CD4-positive, alpha-beta T cell treated with Interleukin-15 for 1 hour (primary cell): ENCODE data around the gene VDR.

Experiments
- DNase-seq: peaks from one replicate; pipeline ENCODE4 v3.0.0-alpha.2; 2020

Gene VDR

GRCh38 chr12:47891356-47891755 lies 13.4 kb downstream of the VDR start:
- DNase-seq: no peak

GRCh38 chr12:47889040-47889439 lies 15.8 kb downstream of the VDR start:
- DNase-seq: peak; percentile 36

GRCh38 chr12:47888153-47888819 lies 16.5 kb downstream of the VDR start:
- DNase-seq: no peak

- no peak for DNase-seq
Observed at GRCh38 chr12:47887529-47887928, 17.3 kb downstream of the VDR start.

GRCh38 chr12:47886510-47887240 lies 18.1 kb downstream of the VDR start:
- no peak for DNase-seq

GRCh38 chr12:47885566-47885965 lies 19.2 kb downstream of the VDR start:
- no peak for DNase-seq

GRCh38 chr12:47885012-47885501 lies 19.7 kb downstream of the VDR start:
- DNase-seq: no peak

GRCh38 chr12:47884501-47884900 lies 20.3 kb downstream of the VDR start:
- DNase-seq: no peak

GRCh38 chr12:47883663-47884195 lies 21.1 kb downstream of the VDR start:
- no peak for DNase-seq

GRCh38 chr12:47882781-47883546 lies 21.8 kb downstream of the VDR start:
- DNase-seq: no peak

- no peak for DNase-seq
Observed at GRCh38 chr12:47881826-47882427, 22.9 kb downstream of the VDR start.

GRCh38 chr12:47881051-47881450 lies 23.7 kb downstream of the VDR start:
- no peak for DNase-seq

GRCh38 chr12:47878918-47879481 lies 25.8 kb downstream of the VDR start:
- no peak for DNase-seq

- no peak for DNase-seq
Observed at GRCh38 chr12:47878293-47878917, 26.4 kb downstream of the VDR start.

GRCh38 chr12:47877081-47877480 lies 27.7 kb downstream of the VDR start:
- no peak for DNase-seq

GRCh38 chr12:47876440-47876960 lies 28.3 kb downstream of the VDR start:
- DNase-seq: no peak

GRCh38 chr12:47875746-47876439 lies 28.9 kb downstream of the VDR start:
- no peak for DNase-seq

GRCh38 chr12:47874316-47874715 lies 30.5 kb downstream of the VDR start:
- no peak for DNase-seq

- DNase-seq: peak; percentile 32
Observed at GRCh38 chr12:47870175-47870781, 34.5 kb downstream of the VDR start.

GRCh38 chr12:47868552-47869031 lies 36.2 kb downstream of the VDR start:
- DNase-seq: no peak

GRCh38 chr12:47868041-47868440 lies 36.8 kb downstream of the VDR start:
- no peak for DNase-seq
